ENCODE results near the gene NEO1.

NEO1 gene

GRCh38 chr15:73335471-73335870 is 283.2 kb downstream of the NEO1 start:
- no peak for DNase-seq

- no peak for DNase-seq
Measured at GRCh38 chr15:73336756-73337155, 284.5 kb downstream of the NEO1 start.

GRCh38 chr15:73337187-73337586 is 284.9 kb downstream of the NEO1 start:
- no peak for DNase-seq

- no peak for DNase-seq
Measured at GRCh38 chr15:73338058-73338457, 285.8 kb downstream of the NEO1 start.

GRCh38 chr15:73338606-73339374 is 286.5 kb downstream of the NEO1 start:
- no peak for DNase-seq

- no peak for DNase-seq
Measured at GRCh38 chr15:73340502-73341192, 288.4 kb downstream of the NEO1 start.

GRCh38 chr15:73341886-73342600 is 289.8 kb downstream of the NEO1 start:
- no peak for DNase-seq

- DNase-seq: no peak
Measured at GRCh38 chr15:73344056-73344455, 291.8 kb downstream of the NEO1 start.

- no peak for DNase-seq
Measured at GRCh38 chr15:73345658-73346057, 293.4 kb downstream of the NEO1 start.

- peak in 5 of 6 experiments; percentile 16 to 64 (median 28) for DNase-seq
Measured at GRCh38 chr15:73346735-73347312, 294.6 kb downstream of the NEO1 start.

GRCh38 chr15:73349191-73349590 is 296.9 kb downstream of the NEO1 start:
- DNase-seq: no peak

GRCh38 chr15:73352082-73352481 is 299.8 kb downstream of the NEO1 start:
- DNase-seq: no peak

- DNase-seq: no peak
Measured at GRCh38 chr15:73353734-73354133, 301.5 kb downstream of the NEO1 start.

GRCh38 chr15:73354241-73354640 is 302.0 kb downstream of the NEO1 start:
- DNase-seq: no peak
